Measurements from ENCODE around the gene INSIG1. TPM values are rescaled to one million over a fixed set of nuclear protein-coding genes. Genes with fewer than 3 reads are reported as not detected.

INSIG1 gene
- total RNA-seq, 1 donor from 2014 or later = 36.6 TPM

GRCh38 chr7:155296006-155296787, 1.5 kb upstream of the INSIG1 start:
- Histone ChIP-seq H3K27me3 (ENCODE audit: control insufficient read depth, insufficient read depth, low read length) (no peaks in the 10 kb centered on the region), H3K4me3 (ENCODE audit: low read depth, low read length) (peak overlapping the region; percentile 48), H3K36me3 (ENCODE audit: control insufficient read depth, insufficient read depth, low read length) (peaks cover 3% of the 10 kb centered on the region)
- no peak for TF ChIP-seq CTCF (IDR thresholded peaks at IDR 0.05; ENCODE audit: insufficient read depth, low read length, severe bottlenecking)
- FAIRE-seq (no peak), DNase-seq (ENCODE audit: low read depth) (no peak)

DNA sequence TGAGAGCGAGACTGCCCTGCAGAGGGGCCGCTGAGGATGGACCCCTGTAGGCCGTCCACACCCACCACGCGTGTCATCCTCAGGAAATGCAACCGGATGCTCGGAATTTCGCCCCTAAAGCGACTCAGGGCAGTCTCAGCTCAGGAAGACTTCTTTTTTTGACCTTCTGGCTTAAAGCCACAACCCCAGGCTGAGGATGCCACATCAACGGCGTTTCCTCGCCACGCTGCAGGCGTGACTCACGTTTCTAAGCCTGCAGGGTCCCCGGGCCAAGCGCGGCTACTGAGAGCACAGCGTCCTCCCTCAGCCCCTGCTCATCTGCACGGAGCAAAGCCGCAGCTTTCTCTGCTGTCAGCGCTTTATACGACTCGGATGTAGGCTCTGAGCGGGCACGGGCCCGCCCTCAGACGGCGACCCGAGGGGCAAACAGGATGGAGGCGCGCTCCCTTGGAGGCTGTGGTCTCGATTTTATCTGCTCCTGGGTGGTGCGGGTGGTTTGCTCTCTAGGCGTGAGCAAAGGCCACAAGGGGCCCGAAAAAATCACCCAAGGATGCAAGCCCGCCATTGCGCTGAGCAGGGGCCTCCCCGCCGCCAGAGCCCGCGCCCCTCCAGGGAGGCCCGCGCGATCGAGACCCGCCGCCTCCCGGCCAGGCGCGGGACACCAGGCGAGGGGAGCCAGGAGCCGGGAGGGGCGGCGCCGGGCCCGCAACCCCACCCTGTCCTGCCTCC, 726 bp upstream of the INSIG1 start:
- TF ChIP-seq CTCF (IDR thresholded peaks at IDR 0.05; ENCODE audit: insufficient read depth, low read length, severe bottlenecking) = no peak
- FAIRE-seq (no peak), DNase-seq (ENCODE audit: low read depth) (peak; percentile 67)
- peak overlapping the region; percentile 48 for H3K4me3 ChIP-seq (ENCODE audit: low read depth, low read length)
- H3K36me3 ChIP-seq (ENCODE audit: control insufficient read depth, insufficient read depth, low read length) = peaks cover 3% of the 10 kb centered on the region
- no peaks in the 10 kb centered on the region for H3K27me3 ChIP-seq (ENCODE audit: control insufficient read depth, insufficient read depth, low read length)

DNA sequence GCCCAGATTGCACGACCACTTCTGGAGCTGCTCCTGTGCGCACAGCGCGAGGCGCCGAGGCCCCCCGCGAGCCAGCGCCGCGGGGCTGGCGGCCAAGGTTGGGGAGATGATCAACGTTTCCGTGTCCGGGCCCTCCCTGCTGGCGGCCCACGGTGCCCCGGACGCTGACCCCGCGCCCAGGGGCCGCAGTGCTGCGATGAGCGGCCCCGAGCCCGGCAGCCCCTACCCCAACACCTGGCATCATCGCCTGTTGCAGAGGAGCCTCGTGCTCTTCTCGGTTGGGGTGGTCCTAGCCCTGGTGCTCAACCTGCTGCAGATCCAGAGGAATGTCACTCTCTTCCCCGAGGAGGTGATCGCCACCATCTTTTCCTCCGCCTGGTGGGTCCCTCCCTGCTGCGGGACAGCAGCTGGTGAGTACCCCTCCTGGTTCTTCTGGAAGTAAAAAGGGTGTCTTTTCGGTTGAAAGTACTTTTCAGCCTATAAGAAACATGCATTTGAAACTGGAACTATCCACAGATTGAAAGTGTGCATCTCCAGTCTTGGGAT, 683 bp downstream of the INSIG1 start:
- TF ChIP-seq CTCF (IDR thresholded peaks at IDR 0.05; ENCODE audit: insufficient read depth, low read length, severe bottlenecking) = no peak
- Histone ChIP-seq H3K36me3 (ENCODE audit: control insufficient read depth, insufficient read depth, low read length) (peaks cover 6% of the 10 kb centered on the region), H3K27me3 (ENCODE audit: control insufficient read depth, insufficient read depth, low read length) (no peaks in the 10 kb centered on the region), H3K4me3 (ENCODE audit: low read depth, low read length) (peak overlapping the region; percentile 60)
- FAIRE-seq (no peak), DNase-seq (ENCODE audit: low read depth) (no peak)

- TF ChIP-seq CTCF (IDR thresholded peaks at IDR 0.05; ENCODE audit: insufficient read depth, low read length, severe bottlenecking) = no peak
- H3K4me3 ChIP-seq (ENCODE audit: low read depth, low read length) = peak overlapping the region; percentile 60
- no peaks in the 10 kb centered on the region for H3K27me3 ChIP-seq (ENCODE audit: control insufficient read depth, insufficient read depth, low read length)
- peak; percentile 88 for DNase-seq (ENCODE audit: low read depth)
- H3K36me3 ChIP-seq (ENCODE audit: control insufficient read depth, insufficient read depth, low read length) = peaks cover 7% of the 10 kb centered on the region
- no peak for FAIRE-seq
These were observed 1.3 kb downstream of the INSIG1 start for GRCh38 chr7:155298834-155299534.

DNA sequence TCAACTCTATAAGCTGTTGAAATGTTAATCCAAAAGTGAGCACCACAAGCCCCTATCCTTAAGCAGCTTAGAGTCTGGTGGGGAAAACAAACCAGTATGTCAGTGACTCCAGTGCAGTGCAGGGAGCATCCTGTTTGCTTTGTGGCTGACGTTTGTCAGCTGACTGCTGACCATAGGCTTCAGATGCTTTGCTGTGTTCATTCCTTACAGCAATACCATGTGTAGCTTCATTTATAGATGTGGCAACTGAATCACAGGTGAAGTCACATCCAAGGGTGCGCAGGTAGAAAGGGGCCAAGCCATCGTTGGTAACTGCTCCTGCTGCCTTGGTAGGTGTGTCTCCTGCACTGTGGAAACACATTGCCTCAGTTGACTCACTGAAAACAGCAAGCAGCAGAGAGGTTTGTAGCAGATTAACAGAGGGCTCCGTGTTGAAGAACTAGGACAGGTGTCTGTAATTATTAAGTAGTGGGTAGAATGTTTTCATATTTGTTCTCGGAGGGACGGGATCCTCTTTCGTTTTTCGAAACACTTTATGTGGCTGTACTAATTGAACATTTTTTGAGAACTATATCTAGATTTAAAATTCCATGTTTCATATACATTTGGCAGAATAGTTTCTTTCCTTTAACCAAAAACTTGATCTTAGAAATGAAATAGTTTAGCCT, 2.0 kb downstream of the INSIG1 start:
- Histone ChIP-seq H3K36me3 (ENCODE audit: control insufficient read depth, insufficient read depth, low read length) (peaks cover 7% of the 10 kb centered on the region), H3K4me3 (ENCODE audit: low read depth, low read length) (peak overlapping the region; percentile 60), H3K27me3 (ENCODE audit: control insufficient read depth, insufficient read depth, low read length) (no peaks in the 10 kb centered on the region)
- DNase-seq (ENCODE audit: low read depth) (peak; percentile 37), FAIRE-seq (no peak)
- no peak for TF ChIP-seq CTCF (IDR thresholded peaks at IDR 0.05; ENCODE audit: insufficient read depth, low read length, severe bottlenecking)

All from bronchial epithelial cell (primary cell).